ENCODE measurements around the gene NXN.
"Not testable (repeated sequence)": the region's sequence is repeated elsewhere in the genome, so short reads cannot be mapped to it uniquely, and the experiment has no call there.

NXN gene

DNA sequence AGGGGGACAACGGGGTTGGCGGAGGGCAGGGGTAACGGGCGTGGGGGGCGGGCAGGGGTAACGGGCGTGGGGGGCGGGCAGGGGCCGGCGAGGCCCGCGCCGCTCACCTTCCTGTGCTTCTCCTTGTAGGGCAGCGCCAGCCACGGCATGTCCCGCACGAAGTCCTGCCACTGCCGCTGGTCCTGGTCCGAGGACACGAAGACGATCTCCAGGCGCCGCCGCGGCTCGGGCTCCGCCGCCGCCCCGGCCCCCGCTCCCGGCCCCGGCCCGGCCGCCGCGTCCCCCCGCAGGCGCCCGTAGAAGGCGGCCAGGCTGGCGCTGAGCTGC lies 401 bp downstream of the NXN start:
- TF ChIP-seq, protein P1, sequence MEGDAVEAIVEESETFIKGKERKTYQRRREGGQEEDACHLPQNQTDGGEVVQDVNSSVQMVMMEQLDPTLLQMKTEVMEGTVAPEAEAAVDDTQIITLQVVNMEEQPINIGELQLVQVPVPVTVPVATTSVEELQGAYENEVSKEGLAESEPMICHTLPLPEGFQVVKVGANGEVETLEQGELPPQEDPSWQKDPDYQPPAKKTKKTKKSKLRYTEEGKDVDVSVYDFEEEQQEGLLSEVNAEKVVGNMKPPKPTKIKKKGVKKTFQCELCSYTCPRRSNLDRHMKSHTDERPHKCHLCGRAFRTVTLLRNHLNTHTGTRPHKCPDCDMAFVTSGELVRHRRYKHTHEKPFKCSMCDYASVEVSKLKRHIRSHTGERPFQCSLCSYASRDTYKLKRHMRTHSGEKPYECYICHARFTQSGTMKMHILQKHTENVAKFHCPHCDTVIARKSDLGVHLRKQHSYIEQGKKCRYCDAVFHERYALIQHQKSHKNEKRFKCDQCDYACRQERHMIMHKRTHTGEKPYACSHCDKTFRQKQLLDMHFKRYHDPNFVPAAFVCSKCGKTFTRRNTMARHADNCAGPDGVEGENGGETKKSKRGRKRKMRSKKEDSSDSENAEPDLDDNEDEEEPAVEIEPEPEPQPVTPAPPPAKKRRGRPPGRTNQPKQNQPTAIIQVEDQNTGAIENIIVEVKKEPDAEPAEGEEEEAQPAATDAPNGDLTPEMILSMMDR (IDR thresholded peaks at IDR 0.05; ENCODE audit: control insufficient read depth, extremely low read depth, insufficient read depth), result no peak
- DNase-seq (ENCODE audit: low read depth), result no peak
- H3K4me3 ChIP-seq (ENCODE audit: low read depth, low read length), result peak overlapping the region; percentile 48

DNA sequence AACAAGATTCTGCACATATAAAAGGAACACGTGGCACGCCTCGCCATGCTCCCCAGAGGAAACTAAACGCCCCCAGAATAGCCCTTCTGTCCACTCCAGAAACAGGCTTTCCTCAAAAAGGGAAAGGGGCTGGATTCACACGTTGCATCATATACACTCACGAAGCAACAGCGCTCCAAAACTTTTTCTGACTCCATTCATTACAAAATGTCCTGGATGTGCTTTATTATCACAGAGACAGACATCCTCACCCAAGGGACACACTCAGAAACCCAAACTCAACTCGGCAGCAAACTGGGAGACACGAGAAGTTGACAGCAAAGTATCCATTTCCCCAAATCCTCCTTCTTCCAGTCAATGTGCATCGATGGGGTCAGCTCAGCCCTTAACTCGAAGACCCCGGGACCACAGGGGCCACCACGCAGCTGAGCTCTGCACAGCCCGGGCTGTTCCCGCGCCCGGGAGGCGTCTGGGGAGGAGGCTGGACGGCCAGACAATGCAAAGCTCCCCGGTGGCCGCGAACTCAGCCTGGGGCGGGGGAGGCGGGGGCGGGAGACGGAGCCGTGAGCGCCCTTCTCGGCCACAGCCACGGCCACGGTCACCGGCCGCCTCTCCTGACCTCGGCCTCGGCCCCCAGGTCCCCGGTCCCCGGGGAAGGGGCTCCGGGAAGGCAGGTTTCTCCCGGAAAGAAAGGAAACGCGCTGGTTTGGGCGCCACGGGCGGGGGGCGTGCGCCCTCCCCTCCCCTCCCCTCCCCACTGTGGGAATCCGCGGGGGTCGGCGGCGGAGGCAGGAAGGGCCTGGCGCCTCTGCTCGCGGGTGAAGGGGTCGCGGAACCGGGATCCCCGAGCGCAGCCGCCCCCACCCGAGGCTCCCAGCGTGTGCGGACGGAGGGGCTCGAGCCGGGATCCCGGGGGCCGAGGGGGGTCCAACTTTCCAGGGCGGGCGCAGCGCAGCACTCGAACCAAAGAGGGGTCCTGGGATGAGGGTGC lies 1.2 kb downstream of the NXN start:
- TF ChIP-seq, protein P1 (IDR thresholded peaks at IDR 0.05; ENCODE audit: control insufficient read depth, extremely low read depth, insufficient read depth), result no peak
- peak overlapping the region; percentile 57 for H3K4me3 ChIP-seq (ENCODE audit: low read depth, low read length)

DNA sequence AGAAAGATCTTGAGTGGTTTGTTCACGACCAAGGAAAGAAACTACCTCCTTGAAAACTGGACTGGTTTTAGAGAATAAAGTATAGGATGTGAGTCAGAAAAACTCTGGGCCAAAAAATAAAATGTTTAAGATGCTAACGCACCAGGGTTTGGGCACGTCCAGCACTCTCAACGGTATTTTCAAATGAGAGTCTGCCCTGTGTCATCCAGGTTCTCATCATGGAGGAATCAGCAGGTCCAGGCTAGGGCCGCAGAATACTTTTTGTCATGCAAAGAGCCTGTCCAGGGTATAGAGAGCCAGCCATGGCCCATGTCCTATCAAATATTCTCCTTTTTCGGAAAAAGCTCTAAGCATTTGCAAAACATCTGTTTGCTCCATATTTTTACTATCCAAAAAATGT lies 2.4 kb downstream of the NXN start:
- no peak for DNase-seq (ENCODE audit: low read depth)
- TF ChIP-seq, protein P1 (IDR thresholded peaks at IDR 0.05; ENCODE audit: control insufficient read depth, extremely low read depth, insufficient read depth), result no peak
- H3K4me3 ChIP-seq (ENCODE audit: low read depth, low read length), result no peak overlapping the region

More for the DNA sequence above, 1.2 kb downstream of the NXN start:
- no peak for DNase-seq (ENCODE audit: low read depth)

DNA sequence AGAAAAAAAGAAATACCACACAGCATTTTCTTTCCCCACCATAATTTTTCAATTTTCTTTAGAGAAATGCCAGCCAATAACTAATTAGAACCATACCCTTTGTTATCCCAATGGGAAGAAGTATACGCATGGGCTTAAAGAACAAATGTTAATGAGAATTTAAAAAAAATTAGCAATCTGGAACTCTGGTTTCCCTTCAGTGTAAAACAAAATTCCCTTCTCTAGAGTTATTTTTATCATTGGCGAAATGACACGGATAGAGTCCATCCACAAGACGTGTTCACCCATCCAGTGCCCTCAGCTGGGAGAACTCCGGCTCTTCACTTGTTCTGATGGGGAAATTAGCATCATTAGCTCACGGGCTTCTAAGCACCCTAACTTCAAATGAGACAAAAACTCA lies 3.3 kb downstream of the NXN start:
- no peak overlapping the region for H3K4me3 ChIP-seq (ENCODE audit: low read depth, low read length)
- no peak for DNase-seq (ENCODE audit: low read depth)
- TF ChIP-seq, protein P1 (IDR thresholded peaks at IDR 0.05; ENCODE audit: control insufficient read depth, extremely low read depth, insufficient read depth), result no peak

DNA sequence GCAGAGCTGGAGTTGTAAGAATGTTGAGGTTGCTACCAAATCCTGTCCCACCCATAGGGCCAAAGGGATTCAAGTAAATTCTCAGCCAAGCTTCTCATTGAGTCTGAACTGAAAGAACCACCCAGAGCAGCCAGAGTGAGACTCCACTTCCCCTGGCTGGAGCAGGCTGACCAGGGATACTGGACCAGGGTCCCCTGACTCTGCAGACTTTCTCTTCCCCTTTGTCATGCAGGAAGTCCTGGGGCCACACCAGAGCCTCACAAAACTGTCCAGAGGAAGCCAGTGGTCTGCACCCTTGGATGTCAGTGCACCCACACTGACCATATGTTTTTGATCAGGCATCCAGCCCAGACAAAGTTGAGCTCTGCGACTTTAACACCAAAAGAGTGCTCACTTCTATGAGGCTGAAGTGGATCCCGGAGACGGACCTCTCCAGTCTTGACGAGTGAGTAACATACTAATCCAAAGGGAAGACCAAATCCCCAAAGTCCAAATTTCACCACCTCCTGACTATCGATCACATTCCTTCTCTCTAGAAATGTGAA lies 4.1 kb downstream of the NXN start:
- no peak for DNase-seq (ENCODE audit: low read depth)
- H3K4me3 ChIP-seq (ENCODE audit: low read depth, low read length), result no peak overlapping the region
- TF ChIP-seq, protein P1 (IDR thresholded peaks at IDR 0.05; ENCODE audit: control insufficient read depth, extremely low read depth, insufficient read depth), result no peak

DNA sequence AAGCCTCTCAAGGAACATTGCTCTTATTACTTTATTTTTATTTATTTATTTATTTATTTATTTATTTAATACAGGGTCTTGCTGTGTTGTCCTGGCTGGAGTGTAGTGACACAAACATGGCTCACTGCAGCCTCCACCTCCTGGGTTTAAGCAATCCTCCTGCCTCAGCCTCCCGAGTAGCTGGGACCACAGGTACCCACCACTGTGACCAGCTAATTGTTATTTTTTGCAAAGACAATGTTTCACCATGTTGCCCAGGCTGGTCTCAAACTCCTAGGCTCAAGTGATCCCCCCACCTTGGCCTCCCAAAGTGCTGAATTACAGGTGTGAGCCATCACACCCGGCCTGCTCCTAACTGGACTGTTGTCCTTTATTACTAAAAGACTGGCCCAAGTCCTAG lies 4.8 kb downstream of the NXN start:
- not testable (repeated sequence) for DNase-seq (ENCODE audit: low read depth); H3K4me3 ChIP-seq (ENCODE audit: low read depth, low read length)

DNA sequence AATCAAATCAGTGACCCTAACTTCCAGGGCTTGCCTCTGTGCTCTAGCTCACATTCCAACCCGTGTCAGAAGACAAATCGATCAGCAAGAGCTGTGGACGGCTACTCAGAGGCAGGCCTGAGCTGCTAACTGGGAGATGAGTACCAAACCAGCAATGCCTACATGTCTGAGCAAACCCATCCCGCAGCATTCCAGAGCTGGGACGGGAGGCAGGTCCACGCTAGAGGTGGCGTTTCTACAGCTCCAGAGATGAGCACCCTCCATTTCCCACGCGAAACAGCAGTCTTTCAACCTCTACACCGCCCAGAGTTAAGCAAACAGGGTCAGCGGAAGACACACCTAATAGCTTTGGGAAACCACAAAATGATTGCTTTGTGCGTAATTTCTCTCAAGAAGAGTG lies 6.5 kb downstream of the NXN start:
- DNase-seq (ENCODE audit: low read depth), result no peak
- TF ChIP-seq, protein P1 (IDR thresholded peaks at IDR 0.05; ENCODE audit: control insufficient read depth, extremely low read depth, insufficient read depth), result no peak
- no peak overlapping the region for H3K4me3 ChIP-seq (ENCODE audit: low read depth, low read length)

DNA sequence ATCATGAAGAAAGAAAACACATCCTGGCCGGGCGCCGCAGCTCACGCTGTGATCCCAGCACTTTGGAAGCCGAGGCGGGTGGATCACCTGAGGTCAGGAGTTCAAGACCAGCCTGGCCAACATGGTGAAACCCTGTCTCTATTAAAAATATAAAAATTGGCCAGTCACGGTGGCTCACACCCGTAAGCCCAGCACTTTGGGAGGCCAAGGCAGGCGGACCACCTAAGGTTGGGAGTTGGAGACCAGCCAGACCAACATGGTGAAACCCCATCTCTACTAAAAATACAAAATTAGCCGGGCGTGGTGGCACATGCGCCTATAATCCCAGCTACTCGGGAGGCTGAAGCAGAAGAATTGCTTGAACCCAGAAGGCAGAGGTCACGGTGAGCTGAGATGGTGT lies 7.7 kb downstream of the NXN start:
- not testable (repeated sequence) for DNase-seq (ENCODE audit: low read depth); H3K4me3 ChIP-seq (ENCODE audit: low read depth, low read length)

All from LNCaP clone FGC (cell line).